H7 (cell line): ENCODE data around the gene NBPF1. TPM values are rescaled to one million over a fixed set of nuclear protein-coding genes. Genes with fewer than 3 reads are reported as not detected.
"Not testable (repeated sequence)": the region's sequence is repeated elsewhere in the genome, so short reads cannot be mapped to it uniquely, and the experiment has no call there.

Source experiments
- DNase-seq: peaks from one replicate; pipeline ENCODE4 v3.0.0; 2012
- H3K27me3 ChIP-seq: 2 replicates; pipeline ENCODE4 v1.6.0; 2011; ENCODE audit warnings: mild to moderate bottlenecking, low read length; ENCODE audit not compliant: control insufficient read depth, insufficient read depth
- H3K36me3 ChIP-seq: replicated peaks from 2 replicates; pipeline ENCODE4 v1.5.1; 2011; ENCODE audit warnings: low read length; ENCODE audit not compliant: control insufficient read depth, insufficient read depth
- H3K4me3 ChIP-seq: 2 replicates; pipeline ENCODE4 v1.5.1; 2011; ENCODE audit warnings: low read depth, mild to moderate bottlenecking, control low read depth, low read length, moderate library complexity; ENCODE audit not compliant: insufficient read depth
- total RNA-seq: library from RNA; depleted of rRNA; stranded (reverse); fragments of >200 nt; shearing (Covaris generic); gene quantifications from 2 replicates; pipeline ENCODE4 v1.2.3, GENCODE V29; 2014

NBPF1 gene
- total RNA-seq, 1 experiment from 2014 or later = 6.8 TPM

- DNase-seq = peak; percentile 87
Measured at GRCh38 chr1:16619803-16620501, 6.6 kb upstream of the NBPF1 start.

GRCh38 chr1:16618719-16619118 lies 5.4 kb upstream of the NBPF1 start:
- Histone ChIP-seq H3K4me3 (no peak overlapping the region), H3K27me3 (peaks cover 14% of the 10 kb centered on the region), H3K36me3 (peaks cover 3% of the 10 kb centered on the region)
- peak; percentile 93 for DNase-seq

More at GRCh38 chr1:16619803-16620501, 6.6 kb upstream of the NBPF1 start:
- not testable (repeated sequence) for H3K36me3 ChIP-seq, H3K4me3 ChIP-seq, H3K27me3 ChIP-seq

- peak; percentile 53 for DNase-seq
- no peak overlapping the region for H3K4me3 ChIP-seq
- H3K36me3 ChIP-seq = peaks cover 1% of the 10 kb centered on the region; the same call in 1 of the 2 replicates
- H3K27me3 ChIP-seq = peaks cover 19% of the 10 kb centered on the region
Measured at GRCh38 chr1:16617778-16618580, 4.6 kb upstream of the NBPF1 start.

GRCh38 chr1:16617114-16617631 lies 3.8 kb upstream of the NBPF1 start:
- no peak overlapping the region for H3K4me3 ChIP-seq
- H3K36me3 ChIP-seq = no peaks in the 10 kb centered on the region; the same call in 1 of the 2 replicates
- DNase-seq = peak; percentile 69
- peaks cover 27% of the 10 kb centered on the region for H3K27me3 ChIP-seq

GRCh38 chr1:16615253-16616252 lies 2.2 kb upstream of the NBPF1 start:
- DNase-seq = peak; percentile 45
- Histone ChIP-seq H3K27me3 (peaks cover 33% of the 10 kb centered on the region), H3K36me3 (no peaks in the 10 kb centered on the region; the same call in 1 of the 2 replicates)

GRCh38 chr1:16614361-16615252 lies 1.2 kb upstream of the NBPF1 start:
- peaks cover 33% of the 10 kb centered on the region for H3K27me3 ChIP-seq
- no peaks in the 10 kb centered on the region; the same call in 1 of the 2 replicates for H3K36me3 ChIP-seq
- peak; percentile 64 for DNase-seq
- no peak overlapping the region for H3K4me3 ChIP-seq

More at GRCh38 chr1:16615253-16616252, 2.2 kb upstream of the NBPF1 start:
- no peak overlapping the region for H3K4me3 ChIP-seq

- Histone ChIP-seq H3K27me3 (peaks cover 33% of the 10 kb centered on the region), H3K4me3 (peak overlapping the region; percentile 83), H3K36me3 (peaks cover 2% of the 10 kb centered on the region; the same call in 1 of the 2 replicates)
- DNase-seq = peak; percentile 85
Measured at GRCh38 chr1:16612332-16613172, 812 bp downstream of the NBPF1 start.

- H3K36me3 ChIP-seq, DNase-seq: not testable (repeated sequence)
- Histone ChIP-seq H3K4me3 (peak overlapping the region; percentile 83; the same call in 1 of the 2 replicates), H3K27me3 (peaks cover 33% of the 10 kb centered on the region)
Measured at GRCh38 chr1:16611981-16612331, 1.4 kb downstream of the NBPF1 start.

- H3K36me3 ChIP-seq, H3K4me3 ChIP-seq, DNase-seq: not testable (repeated sequence)
- peaks cover 33% of the 10 kb centered on the region for H3K27me3 ChIP-seq
Measured at GRCh38 chr1:16611164-16611563, 2.2 kb downstream of the NBPF1 start.

- H3K4me3 ChIP-seq, DNase-seq, H3K36me3 ChIP-seq: not testable (repeated sequence)
- peaks cover 33% of the 10 kb centered on the region for H3K27me3 ChIP-seq
Measured at GRCh38 chr1:16610553-16610952, 2.8 kb downstream of the NBPF1 start.

- H3K27me3 ChIP-seq = peaks cover 29% of the 10 kb centered on the region
- not testable (repeated sequence) for DNase-seq, H3K4me3 ChIP-seq, H3K36me3 ChIP-seq
Measured at GRCh38 chr1:16609761-16610160, 3.6 kb downstream of the NBPF1 start.

- H3K4me3 ChIP-seq = no peak overlapping the region
Measured at GRCh38 chr1:16608838-16609560, 4.4 kb downstream of the NBPF1 start.

More at GRCh38 chr1:16608838-16609560, 4.4 kb downstream of the NBPF1 start:
- DNase-seq = no peak
- Histone ChIP-seq H3K27me3 (peaks cover 22% of the 10 kb centered on the region), H3K36me3 (peaks cover 4% of the 10 kb centered on the region)
